Measurements from ENCODE around the gene ARHGEF28.
A peak's percentile ranks its signal among the peaks of the same experiment; 100 is the strongest.

Gene ARHGEF28

GRCh38 chr5:73625944-73626811 is at the start of gene ARHGEF28:
Gene ARHGEF28, plus strand, starts transcription at chr5:73626196. Its CDS starts 58,656 bp downstream, at chr5:73684852.
- Histone ChIP-seq H3K36me3 (replicated peaks; ENCODE audit: insufficient read depth, low read length) (no peaks in the 10 kb centered on the region), H3K9me3 (replicated peaks; ENCODE audit: insufficient read depth, low read length) (no peaks in the 10 kb centered on the region), H3F3A (ENCODE audit: insufficient read depth, low read length) (no peaks in the 10 kb centered on the region), H3K9ac (ENCODE audit: low read length) (peak within 1 kb of the TSS; percentile 52; the same call in 1 of the 2 replicates), H3K27ac (ENCODE audit: low read length) (no peak within 1 kb of the TSS), H3K79me2 (ENCODE audit: low read length) (no peaks in the 10 kb centered on the region), H3K9me2 (replicated peaks; ENCODE audit: insufficient read depth, low read length) (no peaks in the 10 kb centered on the region), H3K4me2 (ENCODE audit: low read depth, low read length) (peak within 1 kb of the TSS; percentile 82), H3K4me3 (ENCODE audit: low read length) (peak within 1 kb of the TSS; percentile 63), H2AFZ (ENCODE audit: low read length) (peak within 1 kb of the TSS; percentile 85), H3K4me1 (ENCODE audit: low read length) (no peaks in the 10 kb centered on the region), H4K20me1 (ENCODE audit: insufficient read depth, low read length) (no peaks in the 10 kb centered on the region), H3K27me3 (replicated peaks; ENCODE audit: insufficient read depth, low read length) (no peaks in the 10 kb centered on the region)
- peak; percentile 74 for DNase-seq
- no peak for TF ChIP-seq EZH2 (optimal IDR thresholded peaks at IDR 0.05; ENCODE audit: low read depth, low read length)
- no peak for TF ChIP-seq CTCF (IDR thresholded peaks at IDR 0.05; ENCODE audit: low read length)
- TF ChIP-seq EZH2phosphoT487 (IDR thresholded peaks at IDR 0.05; ENCODE audit: low read length) = no peak

- Histone ChIP-seq H4K20me1 (ENCODE audit: insufficient read depth, low read length) (no peaks in the 10 kb centered on the region), H3K9me3 (replicated peaks; ENCODE audit: insufficient read depth, low read length) (no peaks in the 10 kb centered on the region), H3K27me3 (replicated peaks; ENCODE audit: insufficient read depth, low read length) (no peaks in the 10 kb centered on the region), H2AFZ (ENCODE audit: low read length) (no peak overlapping the region), H3K4me2 (ENCODE audit: low read depth, low read length) (no peak overlapping the region), H3K9ac (ENCODE audit: low read length) (no peak overlapping the region), H3K79me2 (ENCODE audit: low read length) (no peaks in the 10 kb centered on the region), H3K4me3 (ENCODE audit: low read length) (no peak overlapping the region), H3K4me1 (ENCODE audit: low read length) (peaks cover 5% of the 10 kb centered on the region), H3F3A (ENCODE audit: insufficient read depth, low read length) (peaks cover 2% of the 10 kb centered on the region), H3K27ac (ENCODE audit: low read length) (no peak overlapping the region), H3K9me2 (replicated peaks; ENCODE audit: insufficient read depth, low read length) (no peaks in the 10 kb centered on the region), H3K36me3 (replicated peaks; ENCODE audit: insufficient read depth, low read length) (no peaks in the 10 kb centered on the region; the same call in 1 of the 2 replicates)
- TF ChIP-seq EZH2 (optimal IDR thresholded peaks at IDR 0.05; ENCODE audit: low read depth, low read length) (no peak), CTCF (IDR thresholded peaks at IDR 0.05; ENCODE audit: low read length) (no peak), EZH2phosphoT487 (IDR thresholded peaks at IDR 0.05; ENCODE audit: low read length) (no peak)
- DNase-seq = no peak
These were observed 43.5 kb upstream of the ARHGEF28 start for GRCh38 chr5:73582285-73583145.

GRCh38 chr5:73587923-73588322 is 38.1 kb upstream of the ARHGEF28 start:
- H3K9me2 ChIP-seq (replicated peaks; ENCODE audit: insufficient read depth, low read length) = no peaks in the 10 kb centered on the region
- no peak overlapping the region for H2AFZ ChIP-seq (ENCODE audit: low read length)
- H3K4me2 ChIP-seq (ENCODE audit: low read depth, low read length) = peak overlapping the region; percentile 34; the same call in 1 of the 2 replicates
- H3K4me1 ChIP-seq (ENCODE audit: low read length) = peaks cover 17% of the 10 kb centered on the region
- H3K9me3 ChIP-seq (replicated peaks; ENCODE audit: insufficient read depth, low read length) = no peaks in the 10 kb centered on the region
- H3K4me3 ChIP-seq (ENCODE audit: low read length) = no peak overlapping the region
- H3F3A ChIP-seq (ENCODE audit: insufficient read depth, low read length) = peaks cover 11% of the 10 kb centered on the region
- TF ChIP-seq CTCF (IDR thresholded peaks at IDR 0.05; ENCODE audit: low read length) (no peak), EZH2phosphoT487 (IDR thresholded peaks at IDR 0.05; ENCODE audit: low read length) (no peak), EZH2 (optimal IDR thresholded peaks at IDR 0.05; ENCODE audit: low read depth, low read length) (no peak)
- H3K9ac ChIP-seq (ENCODE audit: low read length) = no peak overlapping the region
- H3K27ac ChIP-seq (ENCODE audit: low read length) = peak overlapping the region; percentile 16; the same call in 1 of the 2 replicates
- DNase-seq = peak; percentile 69
- no peaks in the 10 kb centered on the region for H3K27me3 ChIP-seq (replicated peaks; ENCODE audit: insufficient read depth, low read length)
- H3K79me2 ChIP-seq (ENCODE audit: low read length) = no peaks in the 10 kb centered on the region
- H4K20me1 ChIP-seq (ENCODE audit: insufficient read depth, low read length) = no peaks in the 10 kb centered on the region
- no peaks in the 10 kb centered on the region for H3K36me3 ChIP-seq (replicated peaks; ENCODE audit: insufficient read depth, low read length)
